Stimulated activated CD4-positive, alpha-beta T cell treated with anti-CD3 and anti-CD28 coated beads, TNF-alpha, amount 100 ng/mL, for 4 hours (primary cell): ENCODE results near the gene CES1.
"Not testable (repeated sequence)": the region's sequence is repeated elsewhere in the genome, so short reads cannot be mapped to it uniquely, and the experiment has no call there.

Experiments used
- DNase-seq, 3 experiments: peaks; one replicate each; pipeline ENCODE4 v3.0.0-alpha.2; 2020; ENCODE audit warnings: low read depth in 3 of 3

The CES1 gene

GRCh38 chr16:55830658-55831294 lies 2.1 kb downstream of the CES1 start:
- DNase-seq, result no peak

DNA sequence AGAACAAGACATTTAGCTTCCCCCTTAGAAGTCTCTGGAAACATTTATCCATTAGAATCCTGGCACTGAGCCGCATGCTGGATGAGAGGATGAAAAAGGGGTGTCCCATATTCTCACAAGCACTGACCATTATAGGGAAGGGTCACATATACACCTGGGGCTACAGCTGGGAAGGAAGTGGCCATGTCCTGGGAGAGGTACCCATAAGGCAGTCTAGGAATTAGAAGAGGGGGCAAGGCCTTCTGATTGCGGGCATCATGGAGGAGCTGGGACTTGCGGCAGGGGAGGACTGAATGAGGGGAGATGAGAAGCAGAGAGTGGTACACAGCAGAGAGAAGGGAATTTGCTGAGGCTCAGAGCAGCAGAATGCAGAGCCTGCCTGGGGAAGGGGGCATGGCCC lies 3.7 kb downstream of the CES1 start:
- not testable (repeated sequence) for DNase-seq

- DNase-seq, result no peak
These were observed 4.2 kb downstream of the CES1 start for GRCh38 chr16:55828680-55829079.

DNA sequence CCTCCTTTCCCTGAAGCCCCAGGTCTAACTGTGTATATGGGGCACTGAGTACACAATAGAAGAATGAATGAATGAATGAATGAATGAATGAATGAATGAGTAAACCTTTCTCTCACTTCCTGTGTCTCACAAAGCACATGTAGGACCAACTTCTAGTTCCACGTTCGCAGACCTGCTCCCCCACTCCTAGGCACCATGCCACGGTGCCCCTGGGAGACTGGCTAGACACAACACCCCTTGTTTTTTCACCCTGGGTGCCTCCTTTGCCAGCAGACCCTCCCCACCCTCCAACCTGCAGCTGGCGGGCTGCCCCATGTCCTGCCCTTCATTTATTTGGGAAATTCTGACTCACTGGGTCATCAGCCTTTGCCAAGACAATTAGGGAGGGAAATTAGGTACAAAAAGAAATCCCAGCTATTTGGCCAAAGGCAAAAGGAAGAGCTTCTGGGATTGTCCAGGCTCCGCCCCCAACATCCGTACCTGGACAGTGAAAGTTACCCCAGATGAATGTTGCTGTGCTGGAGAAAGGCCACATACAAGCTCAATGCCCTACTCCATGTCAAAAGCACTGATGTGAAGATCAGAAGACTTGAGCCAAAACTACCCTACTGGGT lies 7.7 kb downstream of the CES1 start:
- DNase-seq, result no peak

- no peak for DNase-seq
These were observed 8.4 kb downstream of the CES1 start for GRCh38 chr16:55824473-55825000.

DNA sequence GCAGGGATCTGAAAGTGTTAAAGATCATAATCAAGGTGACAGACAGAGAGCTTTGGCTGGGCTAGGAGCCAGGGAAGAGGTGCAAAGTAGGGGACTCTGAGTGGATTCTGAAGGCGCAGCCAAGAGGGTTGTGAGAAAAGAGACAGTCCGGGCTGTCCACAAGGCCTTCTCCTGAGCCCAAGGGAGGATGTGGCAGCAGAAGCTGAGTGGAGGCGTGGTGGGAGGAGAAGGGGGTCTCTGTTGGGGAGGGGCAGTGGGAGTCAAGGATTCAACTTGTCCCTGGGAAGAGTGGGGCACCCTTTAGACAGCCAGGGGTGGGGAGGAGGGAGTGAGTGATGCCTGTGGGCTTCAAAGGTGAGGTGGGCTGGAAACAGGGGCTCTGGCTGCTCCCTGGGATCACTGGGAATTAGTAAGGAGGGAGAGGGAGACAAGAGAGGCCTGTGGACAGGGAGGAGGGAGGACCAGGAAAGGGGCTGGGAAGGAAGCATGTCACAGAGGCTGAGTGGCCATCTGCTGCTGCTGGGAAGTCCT lies 10.6 kb downstream of the CES1 start:
- DNase-seq, result no peak

GRCh38 chr16:55821210-55821609 lies 11.7 kb downstream of the CES1 start:
- DNase-seq, result no peak

GRCh38 chr16:55820615-55821014 lies 12.3 kb downstream of the CES1 start:
- DNase-seq, result no peak

- DNase-seq, result no peak
These were observed 15.5 kb downstream of the CES1 start for GRCh38 chr16:55817236-55817912.

- not testable (repeated sequence) for DNase-seq
These were observed 16.7 kb downstream of the CES1 start for GRCh38 chr16:55816222-55816621.

- DNase-seq, result no peak
These were observed 17.6 kb downstream of the CES1 start for GRCh38 chr16:55815320-55815719.

DNA sequence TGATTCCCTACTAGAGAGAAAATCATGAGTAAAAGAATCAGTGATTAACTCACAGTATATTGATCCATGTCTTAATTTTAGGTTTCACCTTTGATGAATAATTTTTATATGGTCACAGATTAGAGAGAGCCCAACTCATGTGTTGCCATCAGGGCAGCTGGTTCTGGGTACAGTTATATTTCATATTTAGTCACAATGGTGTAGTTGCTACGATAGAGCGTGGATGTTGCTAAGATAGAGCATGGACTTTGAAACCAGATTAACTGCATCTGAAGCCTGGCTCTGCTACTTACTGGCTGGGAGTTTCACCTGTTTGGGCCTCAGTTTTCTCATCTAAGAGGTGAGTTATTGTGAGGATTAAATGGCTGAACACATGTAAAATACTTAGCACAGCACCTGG lies 18.7 kb downstream of the CES1 start:
- not testable (repeated sequence) for DNase-seq

DNA sequence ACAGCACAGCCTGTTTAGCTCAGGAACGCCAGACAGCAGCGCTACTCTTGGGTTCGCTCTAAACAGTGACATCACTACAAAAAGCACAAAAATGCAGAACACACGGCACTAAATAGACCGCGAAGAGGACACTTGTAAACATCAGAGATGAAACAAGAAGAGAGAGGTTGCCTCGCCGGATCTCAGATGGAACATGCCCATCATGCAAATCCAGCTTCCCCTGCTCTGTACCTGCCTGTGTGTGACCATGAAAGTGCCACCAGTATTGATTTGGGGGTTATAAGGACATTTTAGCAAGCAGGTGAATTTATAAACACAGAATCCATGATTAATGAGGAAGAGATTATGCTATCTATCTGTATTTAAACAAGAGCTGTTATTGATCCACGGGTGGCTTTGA lies 19.2 kb downstream of the CES1 start:
- DNase-seq, result not testable (repeated sequence)

GRCh38 chr16:55812951-55813350 lies 19.9 kb downstream of the CES1 start:
- DNase-seq, result no peak

- no peak for DNase-seq
These were observed 21.1 kb downstream of the CES1 start for GRCh38 chr16:55811811-55812210.

DNA sequence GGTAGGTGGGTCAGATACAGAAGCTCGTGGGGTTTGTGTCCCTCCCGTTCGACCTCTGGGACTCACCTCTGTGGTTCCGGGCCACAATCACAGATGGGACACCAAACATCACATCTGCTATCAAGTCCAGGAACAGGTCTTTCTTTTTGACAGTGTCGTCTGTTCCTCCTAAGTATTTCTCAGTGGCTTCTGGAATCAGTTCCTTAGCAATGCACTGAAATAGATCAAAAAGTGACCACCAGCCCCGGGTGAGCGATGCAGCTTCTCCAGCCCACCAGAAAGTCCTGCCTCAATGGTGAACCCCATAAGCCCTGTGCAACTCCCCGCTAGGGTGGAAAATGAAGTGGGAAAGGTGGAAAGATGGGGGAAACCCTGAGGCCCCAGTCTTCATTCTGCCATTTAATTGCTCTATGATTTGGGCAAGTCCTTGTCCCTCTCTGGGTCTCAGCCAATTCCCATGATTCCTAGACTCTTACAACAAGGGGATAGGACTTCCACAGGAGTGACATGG lies 22.4 kb downstream of the CES1 start:
- no peak for DNase-seq

DNA sequence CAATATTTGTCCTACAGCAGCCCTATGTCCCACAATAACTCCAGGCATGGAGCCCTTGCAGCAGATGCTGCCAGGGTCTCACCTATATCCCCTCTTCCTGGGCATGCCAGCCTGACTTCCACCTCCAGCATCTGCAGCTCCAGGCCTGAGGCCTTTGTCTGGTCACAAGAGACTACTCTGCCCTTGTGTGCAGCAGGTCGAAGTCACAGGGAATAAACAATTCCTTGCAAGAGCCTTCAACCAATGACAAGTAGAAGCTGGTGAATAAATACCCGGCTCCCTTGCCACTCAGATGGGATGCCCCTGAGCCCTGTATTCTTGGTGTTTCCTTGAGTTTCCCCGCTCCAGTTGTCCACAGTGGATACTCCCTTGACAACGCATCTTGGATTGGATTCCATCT lies 23.0 kb downstream of the CES1 start:
- DNase-seq, result no peak

DNA sequence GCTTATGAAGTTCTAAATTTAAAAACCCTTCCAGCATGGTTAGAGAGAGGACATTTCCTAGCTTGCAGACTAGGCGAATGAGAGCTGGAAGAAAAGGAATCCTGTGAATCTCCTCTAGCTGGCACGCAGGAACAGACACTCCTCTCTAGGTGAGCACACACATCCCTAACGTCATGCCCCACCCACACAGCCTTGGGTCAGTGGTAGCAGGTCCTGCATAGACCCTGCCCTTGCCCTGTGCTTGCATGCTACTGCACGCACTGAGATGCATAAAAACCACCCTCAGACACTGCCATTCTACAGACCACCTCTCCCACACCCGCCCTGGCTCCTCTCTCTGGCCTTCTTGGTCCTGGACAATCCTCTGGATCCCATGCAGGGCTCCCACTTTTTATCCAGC lies 23.5 kb downstream of the CES1 start:
- DNase-seq, result no peak

- not testable (repeated sequence) for DNase-seq
These were observed 24.6 kb downstream of the CES1 start for GRCh38 chr16:55808286-55808685.

- not testable (repeated sequence) for DNase-seq
These were observed 27.8 kb downstream of the CES1 start for GRCh38 chr16:55805104-55805503.

GRCh38 chr16:55803681-55804080 lies 29.2 kb downstream of the CES1 start:
- DNase-seq, result not testable (repeated sequence)

DNA sequence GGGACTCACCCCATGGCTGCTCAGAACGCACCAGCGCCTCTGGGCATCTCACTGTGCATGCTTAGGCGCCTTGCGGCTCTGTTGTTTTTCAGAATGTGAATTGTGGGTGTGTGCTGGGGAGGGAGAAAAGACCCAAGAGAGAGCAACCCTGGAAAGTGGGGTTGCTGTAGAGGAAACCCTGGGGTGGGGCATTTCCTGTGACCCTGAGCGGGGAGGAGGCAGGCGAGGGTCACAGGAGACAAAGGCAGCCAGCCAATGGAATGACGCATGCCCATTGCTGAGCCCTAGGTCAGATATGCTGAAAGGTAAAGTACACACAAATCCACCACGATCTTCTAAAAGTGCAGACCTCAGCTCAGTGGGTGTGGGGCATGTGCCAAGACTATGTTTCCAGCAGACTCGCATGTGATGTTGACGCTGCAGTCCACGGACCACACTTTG lies 39.9 kb downstream of the CES1 start:
- DNase-seq, result not testable (repeated sequence)
